ENCODE results near the gene PEX14. TPM values are rescaled to one million over a fixed set of nuclear protein-coding genes. Genes with fewer than 3 reads are reported as not detected.

Gene PEX14
- total and polyA plus RNA-seq, 2 donors (not counting 3 experiments of a cell fraction or from before 2014, with no cell fraction given) = 19.5 to 26.5 TPM

DNA sequence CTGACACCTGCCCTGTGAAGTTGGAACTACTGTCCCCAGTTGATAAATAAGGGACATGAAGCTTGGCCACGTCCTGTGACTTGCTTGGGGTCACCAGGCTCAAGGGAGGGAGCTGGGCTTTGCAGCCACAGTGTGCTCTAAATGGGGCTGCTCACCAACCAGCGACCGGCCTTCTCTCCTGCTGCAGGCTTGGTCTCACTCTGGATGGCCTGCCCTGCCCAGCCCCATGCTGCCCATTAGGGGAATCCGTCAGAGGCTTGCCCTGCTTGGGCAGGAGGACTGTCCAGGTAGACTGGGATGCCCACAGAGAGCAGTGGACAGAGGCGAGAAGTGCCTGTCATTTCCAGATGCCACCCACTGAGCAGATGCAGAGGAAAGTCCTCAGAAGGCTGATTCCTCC lies 45.8 kb upstream of the PEX14 start:
- TF ChIP-seq MYC (IDR thresholded peaks at IDR 0.05; ENCODE audit: low read depth, low read length) = no peak
- no peak for TF ChIP-seq EZH2 (IDR thresholded peaks at IDR 0.05; ENCODE audit: borderline replicate concordance, low read depth, low read length, severe bottlenecking)
- no peak for TF ChIP-seq FOS (IDR thresholded peaks at IDR 0.05; ENCODE audit: borderline replicate concordance, insufficient read depth, low read length)
- dilution Hi-C loops (cut with MboI; ENCODE audit: extremely low pct_ligation_motif_present, low sequenced_read_pairs) (no loop called here), intact Hi-C loops (cut with micrococcal nuclease) (loop anchor here (1.0 to 10.0 kb wide), 7 partner anchors 31 to 804 kb away; partner anchors contain the start of genes KIF1B and UBE4B)
- no peaks in the 10 kb centered on the region for H3K79me2 ChIP-seq (ENCODE audit: control insufficient read depth, insufficient read depth, low read length)
- no peaks in the 10 kb centered on the region for H3K27me3 ChIP-seq (ENCODE audit: control insufficient read depth in 2 of 2, insufficient read depth in 2 of 2, low read length in 2 of 2)
- H3K27ac ChIP-seq (ENCODE audit: insufficient read depth, low read depth, low read length) = no peak overlapping the region
- no peak for FAIRE-seq
- no peaks in the 10 kb centered on the region for H3K9me3 ChIP-seq (replicated peaks; ENCODE audit: control insufficient read depth, insufficient read depth, low read length)
- no peak overlapping the region for H3K4me2 ChIP-seq (ENCODE audit: insufficient read depth, low read length)
- no peak overlapping the region for H3K4me3 ChIP-seq (replicated peaks in 1 of 3; ENCODE audit: insufficient read depth in 1 of 3, low read depth in 1 of 3, low read length in 3 of 3)
- H3K9ac ChIP-seq (replicated peaks; ENCODE audit: extremely low read depth, insufficient read depth, low read length) = no peak overlapping the region
- no TSS peak for BruUV-seq (replicated peaks)
- no peak overlapping the region for H2AFZ ChIP-seq (ENCODE audit: low read depth, low read length)
- no peaks in the 10 kb centered on the region for H3K36me3 ChIP-seq (ENCODE audit: control insufficient read depth in 2 of 2, extremely low read depth in 1 of 2, insufficient read depth in 2 of 2, low read length in 2 of 2)
- H3K9me1 ChIP-seq (replicated peaks; ENCODE audit: control insufficient read depth, extremely low read depth, insufficient read depth, low read length) = no peaks in the 10 kb centered on the region
- ChIA-PET POLR2A (interaction anchor here (0.5 to 1.6 kb wide), 2 partner anchors 8 to 13 kb away, joined by 4 to 6 read pairs; no protein-coding TSS in a partner anchor), CTCF (interaction anchor here (0.7 to 3.3 kb wide), 10 partner anchors 20 to 219 kb away, joined by 3 to 123 read pairs (median 6); partner anchors contain the start of genes KIF1B and PGD)
- no peaks in the 10 kb centered on the region for H4K20me1 ChIP-seq (replicated peaks; ENCODE audit: control insufficient read depth, extremely low read depth, insufficient read depth, low read length)
- DNase-seq (ENCODE audit: low read depth, low spot score) = no peak
- H3K4me1 ChIP-seq (ENCODE audit: control insufficient read depth, extremely low read depth, insufficient read depth, low read length) = peaks cover 14% of the 10 kb centered on the region

DNA sequence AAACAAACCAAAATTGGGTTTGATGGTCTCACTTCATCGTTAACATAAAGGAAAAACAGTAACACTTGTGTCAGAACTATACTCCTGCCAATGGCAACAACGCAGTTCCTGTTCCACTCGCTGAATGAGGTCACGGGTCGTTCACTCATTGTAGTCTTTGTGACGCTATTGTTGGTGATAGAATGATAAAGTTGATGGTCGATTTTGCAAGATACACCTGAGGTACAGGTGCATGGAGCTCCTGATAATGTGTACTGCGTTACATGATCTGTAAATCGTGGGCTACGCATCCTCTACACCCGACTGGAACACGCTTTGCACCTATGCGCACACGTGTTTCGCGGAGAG lies 44.9 kb upstream of the PEX14 start:
- Histone ChIP-seq H3K4me2 (ENCODE audit: insufficient read depth, low read length) (peak overlapping the region; percentile 50), H2AFZ (ENCODE audit: low read depth, low read length) (peak overlapping the region; percentile 18), H3K4me3 (replicated peaks in 1 of 3; ENCODE audit: insufficient read depth in 1 of 3, low read depth in 1 of 3, low read length in 3 of 3) (peak overlapping the region in 2 of 3 experiments; percentile 55 to 67), H3K4me1 (ENCODE audit: control insufficient read depth, extremely low read depth, insufficient read depth, low read length) (peaks cover 14% of the 10 kb centered on the region), H3K27me3 (ENCODE audit: control insufficient read depth in 2 of 2, insufficient read depth in 2 of 2, low read length in 2 of 2) (no peaks in the 10 kb centered on the region), H3K27ac (ENCODE audit: insufficient read depth, low read depth, low read length) (peak overlapping the region; percentile 42), H3K9ac (replicated peaks; ENCODE audit: extremely low read depth, insufficient read depth, low read length) (peak overlapping the region; percentile 72), H3K9me3 (replicated peaks; ENCODE audit: control insufficient read depth, insufficient read depth, low read length) (no peaks in the 10 kb centered on the region), H3K9me1 (replicated peaks; ENCODE audit: control insufficient read depth, extremely low read depth, insufficient read depth, low read length) (no peaks in the 10 kb centered on the region), H3K79me2 (ENCODE audit: control insufficient read depth, insufficient read depth, low read length) (no peaks in the 10 kb centered on the region), H3K36me3 (ENCODE audit: control insufficient read depth in 2 of 2, extremely low read depth in 1 of 2, insufficient read depth in 2 of 2, low read length in 2 of 2) (no peaks in the 10 kb centered on the region), H4K20me1 (replicated peaks; ENCODE audit: control insufficient read depth, extremely low read depth, insufficient read depth, low read length) (no peaks in the 10 kb centered on the region)
- ChIA-PET CTCF (interaction anchor here (0.9 to 3.3 kb wide), 22 partner anchors 8 to 440 kb away, joined by 3 to 123 read pairs (median 6); partner anchors contain the start of genes DFFA, KIF1B and PGD), POLR2A (interaction anchor here (1.1 to 1.6 kb wide), 2 partner anchors 14 to 64 kb away, joined by 3 to 6 read pairs; no protein-coding TSS in a partner anchor)
- no peak for TF ChIP-seq POLR2AphosphoS5 (IDR thresholded peaks at IDR 0.05; ENCODE audit: insufficient read depth, low read depth, low read length)
- peak; percentile 67 for TF ChIP-seq GATA2 (IDR thresholded peaks at IDR 0.05; ENCODE audit: insufficient read depth, insufficient read length, low read depth, low read length)
- peak; percentile 15 for TF ChIP-seq JUN (IDR thresholded peaks at IDR 0.05; ENCODE audit: borderline replicate concordance, insufficient read depth, insufficient read length, low read depth)
- intact Hi-C loops (cut with micrococcal nuclease) (loop anchor here (1.0 to 10.0 kb wide), 5 partner anchors 42 to 805 kb away; partner anchors contain the start of genes DFFA and UBE4B), dilution Hi-C loops (cut with MboI; ENCODE audit: extremely low pct_ligation_motif_present, low sequenced_read_pairs) (no loop called here)
- peak; percentile 98 for FAIRE-seq
- peak; percentile 82 for DNase-seq (ENCODE audit: low read depth, low spot score)
- no TSS peak for BruUV-seq (replicated peaks)

Measured in endothelial cell of umbilical vein (primary cell).